Duodenal mucosa (tissue), 2 donors: Measurements from ENCODE around the gene TLR8.
A peak's percentile ranks its signal among the peaks of the same experiment; 100 is the strongest.

Experiments
- H3K27ac ChIP-seq: one replicate; pipeline ENCODE4 v1.7.0; 2013; ENCODE audit warnings: low read depth, low read length
- H3K27me3 ChIP-seq, 2 donors: one replicate each; pipeline ENCODE4 v1.7.0; 2013; ENCODE audit warnings: low read length in 2 of 2, control low read depth in 1 of 2; ENCODE audit not compliant: insufficient read depth in 2 of 2, control insufficient read depth in 1 of 2
- H3K36me3 ChIP-seq, 2 donors: one replicate each; pipeline ENCODE4 v1.7.0; 2013; ENCODE audit warnings: low read length in 2 of 2, control low read depth in 1 of 2; ENCODE audit not compliant: insufficient read depth in 2 of 2, control insufficient read depth in 1 of 2
- H3K4me1 ChIP-seq, 2 donors: one replicate each; pipeline ENCODE4 v1.7.0; 2013; ENCODE audit warnings: low read length in 2 of 2, control low read depth in 1 of 2; ENCODE audit not compliant: insufficient read depth in 2 of 2, control insufficient read depth in 1 of 2
- H3K4me3 ChIP-seq, 2 donors: one replicate each; pipeline ENCODE4 v1.7.0; 2013; ENCODE audit warnings: low read length in 2 of 2, low read depth in 1 of 2
- H3K9ac ChIP-seq, 2 donors: one replicate each; pipeline ENCODE4 v1.7.0; 2013; ENCODE audit warnings: low read length in 2 of 2, low read depth in 1 of 2
- H3K9me3 ChIP-seq, 2 donors: one replicate each; pipeline ENCODE4 v1.7.0; 2013; ENCODE audit warnings: low read length in 2 of 2, control low read depth in 1 of 2; ENCODE audit not compliant: control insufficient read depth in 1 of 2

The TLR8 gene

GRCh38 chrX:12950851-12951594 lies 44.6 kb downstream of the TLR8 start:
- Histone ChIP-seq H3K27ac (peak overlapping the region; percentile 63), H3K27me3 (no peaks in the 10 kb centered on the region), H3K4me3 (peak overlapping the region in 1 of 2 donors; percentile 21), H3K9ac (peak overlapping the region in 1 of 2 donors; percentile 35), H3K36me3 (no peaks in the 10 kb centered on the region), H3K9me3 (no peaks in the 10 kb centered on the region), H3K4me1 (peaks cover 24 to 31% of the 10 kb centered on the region in 2 donors)

- Histone ChIP-seq H3K9me3 (no peaks in the 10 kb centered on the region), H3K36me3 (no peaks in the 10 kb centered on the region), H3K4me3 (no peak overlapping the region), H3K9ac (peak overlapping the region in 1 of 2 donors; percentile 29), H3K27me3 (no peaks in the 10 kb centered on the region), H3K27ac (no peak overlapping the region), H3K4me1 (peaks cover 24 to 36% of the 10 kb centered on the region in 2 donors)
Observed at GRCh38 chrX:12951595-12951975, 45.2 kb downstream of the TLR8 start.

- Histone ChIP-seq H3K4me3 (no peak overlapping the region), H3K4me1 (peaks cover 11 to 26% of the 10 kb centered on the region in 2 donors), H3K27me3 (no peaks in the 10 kb centered on the region), H3K27ac (no peak overlapping the region), H3K36me3 (no peaks in the 10 kb centered on the region), H3K9ac (no peak overlapping the region), H3K9me3 (no peaks in the 10 kb centered on the region)
Observed at GRCh38 chrX:12953420-12953819, 47.0 kb downstream of the TLR8 start.

GRCh38 chrX:12954376-12954775 lies 48.0 kb downstream of the TLR8 start:
- no peak overlapping the region for H3K4me3 ChIP-seq
- no peaks in the 10 kb centered on the region for H3K27me3 ChIP-seq
- H3K9me3 ChIP-seq = no peaks in the 10 kb centered on the region
- no peak overlapping the region for H3K27ac ChIP-seq
- H3K36me3 ChIP-seq = no peaks in the 10 kb centered on the region
- H3K9ac ChIP-seq = no peak overlapping the region
- H3K4me1 ChIP-seq = peaks cover 9 to 25% of the 10 kb centered on the region in 2 donors

DNA sequence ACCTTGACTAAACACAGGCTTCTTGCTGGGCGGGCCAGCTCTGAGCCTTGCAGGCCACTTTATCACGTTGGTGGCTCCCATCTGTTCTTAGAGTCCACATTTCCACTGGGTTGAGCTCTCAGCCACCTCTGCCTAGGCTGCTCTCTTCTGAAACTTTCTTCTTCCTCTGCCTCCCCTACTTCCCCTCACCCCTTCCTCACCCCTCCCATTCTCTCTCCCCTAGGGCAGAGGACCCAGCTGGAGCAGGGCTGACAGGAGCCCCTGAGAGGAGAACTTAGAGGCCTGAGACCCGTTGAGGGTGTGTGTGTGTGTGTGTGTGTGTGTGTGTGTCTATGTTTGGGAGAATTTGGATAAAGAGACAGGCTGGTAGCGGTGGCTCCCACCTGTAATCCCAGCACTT lies 48.6 kb downstream of the TLR8 start:
- no peaks in the 10 kb centered on the region for H3K36me3 ChIP-seq
- H3K27me3 ChIP-seq = no peaks in the 10 kb centered on the region
- peaks cover 4 to 19% of the 10 kb centered on the region in 2 donors for H3K4me1 ChIP-seq
- no peaks in the 10 kb centered on the region for H3K9me3 ChIP-seq
- no peak overlapping the region for H3K27ac ChIP-seq
- H3K9ac ChIP-seq = no peak overlapping the region
- H3K4me3 ChIP-seq = no peak overlapping the region

DNA sequence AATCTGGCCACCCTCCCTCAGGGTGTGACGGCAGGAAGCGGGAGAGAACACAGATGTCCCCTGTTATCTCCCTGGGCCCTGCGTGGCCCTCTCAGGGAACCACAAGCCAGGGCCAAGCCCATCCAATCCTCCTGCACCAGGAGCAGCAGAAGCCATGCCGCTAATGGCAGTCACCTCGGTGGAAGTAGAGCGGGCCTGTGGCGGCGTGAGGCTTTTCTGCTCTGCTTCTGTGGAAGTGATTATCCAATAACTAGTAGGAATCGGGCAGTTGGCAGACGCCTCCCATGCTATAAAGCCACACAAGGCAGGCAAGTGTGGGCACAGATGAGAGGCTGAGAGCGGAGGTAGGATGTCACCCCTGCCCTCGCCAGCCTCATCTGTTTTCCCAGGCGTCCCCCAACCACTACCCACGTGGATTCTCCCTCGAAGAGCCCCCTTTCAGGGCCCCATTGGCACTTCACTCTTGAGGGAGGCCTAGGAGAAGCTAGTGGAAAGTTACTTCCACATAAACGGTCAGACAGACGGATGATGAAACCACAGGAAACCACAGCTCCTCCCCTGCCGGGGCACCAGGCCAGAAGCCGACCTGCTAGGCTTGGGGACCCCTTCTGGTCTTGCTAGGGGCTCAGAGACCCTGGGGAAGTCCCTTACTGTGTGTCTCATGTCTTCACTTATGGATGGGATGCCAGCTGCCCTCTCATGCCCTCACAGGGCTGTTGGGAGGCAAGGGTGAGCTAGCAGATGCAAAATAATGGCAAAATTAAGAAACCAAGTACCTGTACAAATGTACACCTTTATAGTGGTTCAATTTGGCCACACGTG lies 49.7 kb downstream of the TLR8 start:
- Histone ChIP-seq H3K36me3 (no peaks in the 10 kb centered on the region), H3K4me3 (peak overlapping the region; percentile 47 to 50), H3K9ac (peak overlapping the region; percentile 12 to 39), H3K4me1 (peaks cover 4 to 13% of the 10 kb centered on the region in 2 donors), H3K27me3 (no peaks in the 10 kb centered on the region), H3K9me3 (no peaks in the 10 kb centered on the region), H3K27ac (peak overlapping the region; percentile 34)

DNA sequence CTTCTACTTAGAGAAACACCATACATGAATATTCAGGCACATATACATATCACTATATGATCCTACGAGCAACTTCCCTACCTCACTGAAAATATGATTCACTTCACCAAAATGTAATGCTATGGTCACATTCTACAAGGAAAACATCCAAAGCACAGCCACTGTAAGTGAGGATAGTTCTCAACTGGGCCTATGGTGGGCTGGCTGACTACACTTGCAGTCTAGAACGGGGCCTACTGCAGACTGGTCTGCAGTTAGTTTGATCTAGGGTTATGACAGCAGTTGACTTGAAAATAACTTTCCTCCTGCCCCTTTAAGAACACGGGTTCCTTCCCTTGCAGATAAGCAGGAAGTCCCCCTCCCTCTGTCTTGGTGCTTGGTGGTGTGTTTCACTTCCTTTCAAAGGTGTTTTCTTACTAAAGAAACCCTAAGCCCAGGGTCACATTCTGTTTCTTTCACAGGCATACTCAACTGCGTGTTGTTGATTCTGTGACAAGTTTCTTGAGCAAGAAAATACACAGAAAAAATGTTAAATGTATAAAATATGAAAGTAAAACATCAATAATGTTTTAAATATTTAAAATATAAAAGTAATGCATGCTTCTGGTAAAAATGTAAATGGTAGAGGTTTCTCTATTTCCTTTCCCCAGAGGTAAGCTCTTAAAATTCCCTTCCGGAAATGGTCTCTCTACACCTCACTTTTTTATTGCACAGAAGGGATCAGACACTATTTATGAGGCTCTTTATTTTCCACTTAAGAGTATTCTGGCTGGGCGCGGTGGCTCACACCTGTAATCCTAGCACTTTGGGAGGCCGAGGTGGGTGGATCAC lies 50.5 kb downstream of the TLR8 start:
- H3K27ac ChIP-seq = peak overlapping the region; percentile 34
- peak overlapping the region; percentile 12 to 39 for H3K9ac ChIP-seq
- H3K36me3 ChIP-seq = no peaks in the 10 kb centered on the region
- H3K4me3 ChIP-seq = peak overlapping the region; percentile 1 to 47
- peaks cover 4 to 13% of the 10 kb centered on the region in 2 donors for H3K4me1 ChIP-seq
- H3K9me3 ChIP-seq = no peaks in the 10 kb centered on the region
- no peaks in the 10 kb centered on the region for H3K27me3 ChIP-seq

GRCh38 chrX:12958059-12958458 lies 51.6 kb downstream of the TLR8 start:
- H3K9me3 ChIP-seq = no peaks in the 10 kb centered on the region
- H3K4me3 ChIP-seq = no peak overlapping the region
- peak overlapping the region; percentile 14 for H3K27ac ChIP-seq
- H3K36me3 ChIP-seq = no peaks in the 10 kb centered on the region
- peaks cover 4 to 13% of the 10 kb centered on the region in 2 donors for H3K4me1 ChIP-seq
- no peaks in the 10 kb centered on the region for H3K27me3 ChIP-seq
- H3K9ac ChIP-seq = no peak overlapping the region

DNA sequence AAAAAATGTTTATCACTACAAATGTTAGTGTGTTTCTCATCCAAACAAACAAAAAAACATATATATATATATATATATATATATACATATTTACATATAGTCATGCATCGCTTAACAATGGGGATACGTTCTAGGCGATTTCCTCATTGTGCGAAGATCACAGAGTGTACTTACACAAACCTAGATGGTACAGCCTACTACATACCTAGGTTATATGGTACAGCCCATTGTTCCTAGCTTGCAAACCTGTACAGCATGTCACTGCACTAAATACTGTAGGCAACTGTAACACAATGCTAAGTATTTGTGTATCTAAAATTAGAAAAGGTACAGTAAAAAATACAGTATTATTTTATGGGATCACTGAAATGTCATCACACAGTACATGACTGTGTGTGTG lies 52.0 kb downstream of the TLR8 start:
- H3K36me3 ChIP-seq = no peaks in the 10 kb centered on the region
- no peak overlapping the region for H3K4me3 ChIP-seq
- no peak overlapping the region for H3K9ac ChIP-seq
- H3K4me1 ChIP-seq = peaks cover 4 to 13% of the 10 kb centered on the region in 2 donors
- no peak overlapping the region for H3K27ac ChIP-seq
- H3K27me3 ChIP-seq = no peaks in the 10 kb centered on the region
- H3K9me3 ChIP-seq = no peaks in the 10 kb centered on the region
